SU-DHL-6 (cell line): Measurements from ENCODE around the gene SPACA4.

Experiments
- H2AFZ ChIP-seq: fragments of 200-600 bp; sonication (generic); 2 replicates; pipeline ENCODE4 v1.6.1; 2014; ENCODE audit warnings: low read depth, mild to moderate bottlenecking, moderate library complexity, mixed read lengths, antibody characterized with exemption, low read length; ENCODE audit not compliant: severe bottlenecking
- H3F3A ChIP-seq: fragments of 200-600 bp; shearing (Covaris generic); 2 replicates; pipeline ENCODE4 v1.6.0; 2016; ENCODE audit warnings: antibody characterized with exemption, mild to moderate bottlenecking; ENCODE audit not compliant: insufficient read depth
- H3K27ac ChIP-seq: fragments of 200-600 bp; sonication (generic); 2 replicates; pipeline ENCODE4 v1.5.1; 2016; ENCODE audit warnings: low read depth, mild to moderate bottlenecking, low read length, moderate library complexity, mixed read lengths
- H3K27me3 ChIP-seq: fragments of 200-600 bp; sonication (generic), shearing (Covaris generic); 2 replicates; pipeline ENCODE4 v1.6.0; 2014; ENCODE audit warnings: mild to moderate bottlenecking, low read length
- H3K36me3 ChIP-seq: fragments of 200-600 bp; sonication (generic); 2 replicates; pipeline ENCODE4 v1.6.1; 2014; ENCODE audit warnings: mild to moderate bottlenecking, low read length, mixed read lengths
- H3K4me2 ChIP-seq: fragments of 300-600, 200-600 bp; shearing (Covaris generic), sonication (generic); 2 replicates; pipeline ENCODE4 v1.6.0; 2014; ENCODE audit warnings: low read length, low read depth, mild to moderate bottlenecking; ENCODE audit not compliant: poor library complexity, severe bottlenecking
- H3K4me3 ChIP-seq: fragments of 200-600 bp; sonication (generic); 2 replicates; pipeline ENCODE4 v1.5.1; 2014; ENCODE audit warnings: antibody characterized with exemption, low read length, mild to moderate bottlenecking, mixed read lengths; ENCODE audit not compliant: insufficient read depth, poor library complexity, severe bottlenecking
- H3K79me2 ChIP-seq: fragments of 200-600 bp; sonication (generic); 2 replicates; pipeline ENCODE4 v1.6.1; 2014; ENCODE audit warnings: mild to moderate bottlenecking, low read length, moderate library complexity; ENCODE audit not compliant: insufficient read depth
- H3K9ac ChIP-seq: fragments of 200-600 bp; sonication (generic); 2 replicates; pipeline ENCODE4 v1.7.0; 2014; ENCODE audit warnings: mild to moderate bottlenecking, low read length
- H3K9me2 ChIP-seq: fragments of 200-600 bp; sonication (generic); replicated peaks from 2 replicates; pipeline ENCODE4 v1.6.1; 2014; ENCODE audit warnings: low read length; ENCODE audit not compliant: insufficient read depth
- H3K9me3 ChIP-seq: fragments of 200-600 bp; sonication (generic); 2 replicates; pipeline ENCODE4 v1.6.1; 2014; ENCODE audit warnings: low read length, mixed read lengths; ENCODE audit not compliant: insufficient read depth
- H4K20me1 ChIP-seq: fragments of 200-600 bp; sonication (generic); 2 replicates; pipeline ENCODE4 v1.6.1; 2014; ENCODE audit warnings: low read depth, mild to moderate bottlenecking, antibody characterized with exemption, low read length, moderate library complexity, mixed read lengths
- EZH2phosphoT487 ChIP-seq: fragments of 200-600 bp; sonication (generic), shearing (Covaris generic); conservative IDR thresholded peaks from 2 replicates; pipeline ENCODE4 v1.6.1; 2018; ENCODE audit warnings: mild to moderate bottlenecking, antibody characterized with exemption, low read length, moderate library complexity, mixed read lengths
- TF ChIP-seq, protein P1 (sequence below): fragments of 200-600 bp; sonication (generic); IDR thresholded peaks from one replicate; pipeline ENCODE4 v1.5.1; 2017; ENCODE audit warnings: antibody characterized with exemption, mild to moderate bottlenecking, low read length, moderate library complexity; ENCODE audit not compliant: insufficient read depth, poor library complexity, severe bottlenecking

The SPACA4 gene

DNA sequence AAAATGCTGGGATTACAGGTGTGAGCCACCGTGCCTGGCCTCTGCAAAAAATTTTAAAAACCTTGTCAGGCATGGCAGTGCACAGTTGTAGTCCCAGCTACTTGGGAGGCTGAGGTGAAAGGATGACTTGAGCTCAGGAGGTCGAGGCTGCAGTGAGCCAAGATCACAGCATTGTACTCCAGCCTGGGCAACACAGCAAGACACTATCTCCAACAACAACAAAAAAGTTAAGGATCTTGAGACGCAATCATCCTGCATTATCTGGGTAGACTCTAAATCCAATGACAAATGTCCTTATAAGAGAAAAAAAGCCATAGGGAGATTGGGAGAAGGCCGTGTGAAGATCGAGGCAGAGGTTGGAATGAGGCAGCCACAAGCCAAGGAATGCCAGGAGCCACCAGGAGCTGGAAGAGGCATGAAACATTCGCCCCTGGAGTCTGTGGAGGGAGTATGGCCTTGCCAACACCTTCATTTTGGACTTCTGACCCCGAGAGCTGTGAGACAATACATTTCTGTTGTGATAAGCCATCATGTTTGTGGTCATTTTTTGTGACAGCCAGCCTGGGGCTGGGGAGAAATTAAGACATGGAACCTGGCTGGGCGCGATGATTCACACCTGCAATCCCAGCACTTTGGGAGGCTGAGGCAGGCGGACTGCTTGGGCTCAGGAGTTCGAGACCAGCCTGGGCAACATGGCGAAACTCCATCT lies 44.6 kb downstream of the SPACA4 start:
- H3K9me3 ChIP-seq, result no peaks in the 10 kb centered on the region
- no peaks in the 10 kb centered on the region for H3K79me2 ChIP-seq
- no peak overlapping the region for H2AFZ ChIP-seq

DNA sequence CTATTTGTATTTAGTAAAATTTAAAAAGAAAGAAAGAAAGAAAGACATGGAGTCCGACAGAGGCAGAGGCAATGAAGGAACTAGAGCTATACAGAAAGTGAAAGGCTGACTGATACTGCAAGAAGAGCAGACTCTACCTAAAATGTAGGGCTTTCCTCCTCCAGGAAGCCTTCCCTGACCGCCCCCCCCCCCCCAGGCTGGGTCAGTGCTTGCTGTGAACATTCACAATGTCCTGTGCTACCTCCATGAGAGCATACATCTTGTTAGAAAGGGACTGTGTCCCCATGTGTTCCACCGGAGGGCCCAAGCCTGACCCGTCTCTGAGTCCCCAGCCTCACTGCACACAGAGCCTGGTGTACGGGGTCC lies 45.1 kb downstream of the SPACA4 start:
- no peak overlapping the region for H3K9ac ChIP-seq
- no peak overlapping the region for H2AFZ ChIP-seq
- H3K36me3 ChIP-seq, result no peaks in the 10 kb centered on the region
- no peak overlapping the region for H3K4me3 ChIP-seq
- no peak overlapping the region for H3K4me2 ChIP-seq
- no peaks in the 10 kb centered on the region for H3K9me3 ChIP-seq
- no peaks in the 10 kb centered on the region for H3K27me3 ChIP-seq
- H3F3A ChIP-seq, result no peaks in the 10 kb centered on the region
- TF ChIP-seq, protein P1, sequence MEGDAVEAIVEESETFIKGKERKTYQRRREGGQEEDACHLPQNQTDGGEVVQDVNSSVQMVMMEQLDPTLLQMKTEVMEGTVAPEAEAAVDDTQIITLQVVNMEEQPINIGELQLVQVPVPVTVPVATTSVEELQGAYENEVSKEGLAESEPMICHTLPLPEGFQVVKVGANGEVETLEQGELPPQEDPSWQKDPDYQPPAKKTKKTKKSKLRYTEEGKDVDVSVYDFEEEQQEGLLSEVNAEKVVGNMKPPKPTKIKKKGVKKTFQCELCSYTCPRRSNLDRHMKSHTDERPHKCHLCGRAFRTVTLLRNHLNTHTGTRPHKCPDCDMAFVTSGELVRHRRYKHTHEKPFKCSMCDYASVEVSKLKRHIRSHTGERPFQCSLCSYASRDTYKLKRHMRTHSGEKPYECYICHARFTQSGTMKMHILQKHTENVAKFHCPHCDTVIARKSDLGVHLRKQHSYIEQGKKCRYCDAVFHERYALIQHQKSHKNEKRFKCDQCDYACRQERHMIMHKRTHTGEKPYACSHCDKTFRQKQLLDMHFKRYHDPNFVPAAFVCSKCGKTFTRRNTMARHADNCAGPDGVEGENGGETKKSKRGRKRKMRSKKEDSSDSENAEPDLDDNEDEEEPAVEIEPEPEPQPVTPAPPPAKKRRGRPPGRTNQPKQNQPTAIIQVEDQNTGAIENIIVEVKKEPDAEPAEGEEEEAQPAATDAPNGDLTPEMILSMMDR, result no peak
- TF ChIP-seq EZH2phosphoT487, result no peak
- H3K9me2 ChIP-seq, result no peaks in the 10 kb centered on the region
- H3K79me2 ChIP-seq, result no peaks in the 10 kb centered on the region
- no peaks in the 10 kb centered on the region for H4K20me1 ChIP-seq
- H3K27ac ChIP-seq, result no peak overlapping the region

More for the DNA sequence above, 44.6 kb downstream of the SPACA4 start:
- TF ChIP-seq EZH2phosphoT487, result no peak
- TF ChIP-seq, protein P1, result no peak
- Histone ChIP-seq H4K20me1 (no peaks in the 10 kb centered on the region), H3K27me3 (no peaks in the 10 kb centered on the region), H3K9ac (no peak overlapping the region), H3K9me2 (no peaks in the 10 kb centered on the region), H3K4me2 (no peak overlapping the region), H3F3A (no peaks in the 10 kb centered on the region), H3K27ac (no peak overlapping the region), H3K4me3 (no peak overlapping the region), H3K36me3 (no peaks in the 10 kb centered on the region)

DNA sequence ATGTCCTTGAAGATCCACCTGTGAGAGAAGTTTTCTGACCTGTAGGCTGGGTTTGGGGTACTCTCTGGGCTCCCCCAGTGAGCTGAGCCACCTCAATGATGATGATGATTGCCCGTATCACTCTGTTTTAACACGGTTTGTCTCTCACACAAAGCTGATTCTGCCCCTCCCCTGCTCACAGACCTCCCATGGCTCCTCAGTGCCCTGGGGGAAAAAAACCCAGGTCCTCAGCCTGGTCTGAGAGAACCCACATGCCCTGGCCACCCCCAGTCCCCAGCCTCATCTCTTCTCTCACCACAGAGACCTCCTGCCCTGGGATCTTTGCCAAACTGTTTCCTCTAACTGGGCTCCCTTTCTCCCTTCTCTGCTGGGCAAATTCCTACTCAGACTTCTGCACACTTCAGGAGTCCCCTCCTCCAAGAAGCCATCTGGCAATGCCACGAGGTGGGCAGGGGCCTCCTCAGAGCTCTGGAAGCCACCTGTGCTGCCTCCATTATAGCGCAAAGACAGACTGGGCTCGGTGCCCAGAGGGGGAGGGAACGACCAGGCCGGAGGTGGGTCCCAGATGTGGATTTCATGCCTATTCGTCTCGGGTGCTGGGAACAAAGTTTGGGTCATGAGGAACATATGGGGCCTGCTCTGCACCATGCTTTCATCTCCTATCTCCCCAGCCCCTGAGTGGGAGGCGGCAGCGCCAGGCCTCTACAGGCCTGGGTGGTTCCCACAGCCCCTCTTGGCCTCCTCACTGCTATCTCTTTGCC lies 47.9 kb downstream of the SPACA4 start:
- Histone ChIP-seq H4K20me1 (no peaks in the 10 kb centered on the region), H3K9me2 (no peaks in the 10 kb centered on the region), H3K36me3 (no peaks in the 10 kb centered on the region), H3K4me3 (no peak overlapping the region), H3K79me2 (no peaks in the 10 kb centered on the region), H3F3A (no peaks in the 10 kb centered on the region), H3K9me3 (no peaks in the 10 kb centered on the region), H3K27me3 (no peaks in the 10 kb centered on the region), H3K9ac (no peak overlapping the region), H3K4me2 (no peak overlapping the region), H3K27ac (no peak overlapping the region), H2AFZ (no peak overlapping the region)
- TF ChIP-seq EZH2phosphoT487, result no peak
